Neural progenitor cell (in vitro differentiated cells): Measurements from ENCODE around the gene NR3C2. TPM values are rescaled to one million over a fixed set of nuclear protein-coding genes. Genes with fewer than 3 reads are reported as not detected.

Experiments used
- DNase-seq: peaks from one replicate; pipeline ENCODE4 v3.0.0-alpha.2; 2016; ENCODE audit warnings: low spot score
- H2AFZ ChIP-seq: fragments of 200-600 bp; sonication (generic); replicated peaks from 2 replicates; pipeline ENCODE4 v1.6.1; 2016; ENCODE audit warnings: antibody characterized with exemption
- H3F3A ChIP-seq: fragments of 200-600 bp; sonication (generic); 2 replicates; pipeline ENCODE4 v1.6.1; 2016; ENCODE audit warnings: antibody characterized with exemption, low read depth
- H3K27ac ChIP-seq: fragments of 200-600 bp; sonication (generic); 2 replicates; pipeline ENCODE4 v1.5.1; 2016; ENCODE audit warnings: mild to moderate bottlenecking
- H3K27me3 ChIP-seq: fragments of 200-600 bp; sonication (generic); 2 replicates; pipeline ENCODE4 v1.6.1; 2016; ENCODE audit warnings: mild to moderate bottlenecking, moderate library complexity
- H3K36me3 ChIP-seq: fragments of 200-600 bp; sonication (generic); 2 replicates; pipeline ENCODE4 v1.5.1; 2016
- H3K4me1 ChIP-seq: fragments of 200-600 bp; sonication (generic); 2 replicates; pipeline ENCODE4 v1.6.1; 2016; ENCODE audit warnings: mixed run types
- H3K4me2 ChIP-seq: fragments of 200-600 bp; sonication (generic); 2 replicates; pipeline ENCODE4 v1.6.1; 2016
- H3K4me3 ChIP-seq: fragments of 200-600 bp; sonication (generic); 2 replicates; pipeline ENCODE4 v1.5.1; 2016
- H3K79me2 ChIP-seq: fragments of 200-600 bp; sonication (generic); 2 replicates; pipeline ENCODE4 v1.6.1; 2016; ENCODE audit warnings: low read depth
- H3K9ac ChIP-seq: fragments of 200-600 bp; sonication (generic); 2 replicates; pipeline ENCODE4 v1.6.1; 2016
- H3K9me3 ChIP-seq: fragments of 200-600 bp; sonication (generic); 2 replicates; pipeline ENCODE4 v1.5.1; 2016; ENCODE audit warnings: low read depth
- H4K20me1 ChIP-seq: fragments of 200-600 bp; sonication (generic); 2 replicates; pipeline ENCODE4 v1.6.1; 2016; ENCODE audit warnings: low read depth
- H3K27ac Mint-ChIP-seq: 3 replicates; pipeline ENCODE4 v1.8.0; 2021; ENCODE audit warnings: mixed read lengths
- H3K27me3 Mint-ChIP-seq: 2 replicates; pipeline ENCODE4 v1.8.0; 2022; ENCODE audit warnings: low read depth, mild to moderate bottlenecking, inconsistent platforms, moderate library complexity, mixed read lengths; ENCODE audit not compliant: insufficient read depth
- H3K36me3 Mint-ChIP-seq: 3 replicates; pipeline ENCODE4 v1.8.0; 2021; ENCODE audit warnings: mixed read lengths
- H3K4me1 Mint-ChIP-seq: 3 replicates; pipeline ENCODE4 v1.8.0; 2021; ENCODE audit warnings: mixed read lengths
- H3K4me3 Mint-ChIP-seq: 3 replicates; pipeline ENCODE4 v1.8.0; 2021; ENCODE audit warnings: mild to moderate bottlenecking, moderate library complexity, mixed read lengths
- H3K9me3 Mint-ChIP-seq: 3 replicates; pipeline ENCODE4 v1.8.0; 2020; ENCODE audit warnings: mixed read lengths
- CTCF ChIP-seq: fragments of 200-600 bp; sonication (generic); IDR thresholded peaks from 2 replicates; pipeline ENCODE4 v1.5.1; 2017; ENCODE audit warnings: antibody characterized with exemption, mild to moderate bottlenecking
- EZH2 ChIP-seq: fragments of 200-600 bp; sonication (generic); IDR thresholded peaks from 2 replicates; pipeline ENCODE4 v1.6.1; 2017; ENCODE audit warnings: antibody characterized with exemption, mild to moderate bottlenecking, moderate library complexity
- EZH2phosphoT487 ChIP-seq: fragments of 200-600 bp; sonication (generic); IDR thresholded peaks from 2 replicates; pipeline ENCODE4 v1.6.1; 2017; ENCODE audit warnings: antibody characterized with exemption
- total RNA-seq: library from RNA; depleted of rRNA; stranded (reverse); fragments of >200 nt; gene quantifications from 2 replicates; pipeline ENCODE4 v1.2.3, GENCODE V29; 2015; ENCODE audit warnings: low replicate concordance

NR3C2 gene
- total RNA-seq, 1 donor from 2014 or later = 0.73 TPM

GRCh38 chr4:148222991-148223660 lies 219.1 kb downstream of the NR3C2 start:
- Histone ChIP-seq H3K27me3 (no peaks in the 10 kb centered on the region), H3K27ac (no peak overlapping the region), H3F3A (no peaks in the 10 kb centered on the region), H3K4me2 (no peak overlapping the region), H2AFZ (no peak overlapping the region), H4K20me1 (no peaks in the 10 kb centered on the region), H3K36me3 (no peaks in the 10 kb centered on the region), H3K79me2 (no peaks in the 10 kb centered on the region), H3K4me3 (no peak overlapping the region), H3K4me1 (peaks cover 15% of the 10 kb centered on the region), H3K9ac (no peak overlapping the region), H3K9me3 (no peaks in the 10 kb centered on the region)
- Mint-ChIP-seq H3K27ac (no peak overlapping the region), H3K9me3 (no peaks in the 10 kb centered on the region), H3K36me3 (no peaks in the 10 kb centered on the region), H3K4me1 (no peaks in the 10 kb centered on the region), H3K4me3 (no peak overlapping the region), H3K27me3 (no peaks in the 10 kb centered on the region)
- no peak for DNase-seq
- TF ChIP-seq EZH2phosphoT487 (no peak), CTCF (no peak), EZH2 (no peak)

DNA sequence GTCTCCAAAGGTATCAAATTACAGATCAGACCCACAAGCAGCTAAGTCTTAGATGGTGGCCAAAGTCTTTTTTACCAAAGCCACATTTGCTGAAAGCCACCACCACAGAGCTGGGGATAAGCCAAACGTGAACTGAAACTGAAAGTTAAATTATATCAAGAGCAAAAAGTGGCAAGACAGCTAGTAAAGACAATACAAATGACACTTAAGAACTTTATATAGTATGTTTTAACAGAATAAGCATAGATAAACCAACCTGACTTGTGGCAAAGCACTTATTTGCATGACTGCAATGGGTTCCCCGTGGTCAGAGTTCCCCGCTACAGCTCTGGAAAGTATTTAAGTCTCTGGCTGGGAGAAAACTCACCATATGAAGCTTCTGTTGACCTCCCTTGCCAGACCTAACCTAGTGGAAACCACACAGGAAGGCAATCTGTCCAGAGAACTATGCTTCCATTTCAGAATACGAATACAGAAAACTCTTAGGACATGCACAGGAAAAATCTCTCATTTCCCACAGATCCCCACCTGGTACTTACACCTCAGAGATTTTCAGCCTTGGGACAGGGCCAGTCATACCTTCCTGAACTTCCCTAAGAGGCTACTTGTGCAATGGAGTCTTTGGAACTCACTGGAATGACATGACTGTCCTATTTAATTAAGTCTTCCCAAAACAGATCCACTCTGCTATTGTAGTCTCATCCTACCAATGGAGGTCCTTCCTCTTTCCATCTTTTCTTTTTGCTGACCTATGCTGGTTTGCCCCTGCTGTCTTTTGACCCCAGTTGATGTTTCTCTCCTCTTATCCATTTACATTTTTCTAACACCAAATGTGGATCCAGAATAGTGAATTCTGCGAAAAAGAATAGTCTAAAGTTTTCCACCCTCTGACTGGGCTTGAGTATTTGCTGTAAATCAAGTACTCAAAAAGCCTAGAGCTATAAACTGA lies 225.1 kb downstream of the NR3C2 start:
- H4K20me1 ChIP-seq = no peaks in the 10 kb centered on the region
- no peak overlapping the region for H3K27ac ChIP-seq
- no peak overlapping the region for H3K4me2 ChIP-seq
- H3K27me3 ChIP-seq = no peaks in the 10 kb centered on the region
- TF ChIP-seq CTCF (no peak), EZH2phosphoT487 (no peak), EZH2 (no peak)
- H3K4me1 ChIP-seq = peaks cover 6% of the 10 kb centered on the region
- H3K9me3 Mint-ChIP-seq = no peaks in the 10 kb centered on the region
- no peak overlapping the region for H3K27ac Mint-ChIP-seq
- H3F3A ChIP-seq = no peaks in the 10 kb centered on the region
- no peaks in the 10 kb centered on the region for H3K9me3 ChIP-seq
- H3K27me3 Mint-ChIP-seq = no peaks in the 10 kb centered on the region
- H2AFZ ChIP-seq = no peak overlapping the region
- peaks cover 18% of the 10 kb centered on the region for H3K4me1 Mint-ChIP-seq
- H3K4me3 ChIP-seq = no peak overlapping the region
- H3K9ac ChIP-seq = no peak overlapping the region
- no peaks in the 10 kb centered on the region for H3K36me3 Mint-ChIP-seq
- no peaks in the 10 kb centered on the region for H3K36me3 ChIP-seq
- DNase-seq = no peak
- no peak overlapping the region for H3K4me3 Mint-ChIP-seq
- no peaks in the 10 kb centered on the region for H3K79me2 ChIP-seq

GRCh38 chr4:148216321-148216720 lies 225.9 kb downstream of the NR3C2 start:
- Histone ChIP-seq H3K27me3 (no peaks in the 10 kb centered on the region), H3K36me3 (no peaks in the 10 kb centered on the region), H3K79me2 (no peaks in the 10 kb centered on the region), H3K9me3 (no peaks in the 10 kb centered on the region), H3K4me3 (no peak overlapping the region), H3K9ac (no peak overlapping the region), H3F3A (no peaks in the 10 kb centered on the region), H2AFZ (no peak overlapping the region), H3K4me2 (no peak overlapping the region), H3K27ac (no peak overlapping the region), H4K20me1 (no peaks in the 10 kb centered on the region), H3K4me1 (peaks cover 7% of the 10 kb centered on the region)
- Mint-ChIP-seq H3K4me1 (peaks cover 18% of the 10 kb centered on the region), H3K4me3 (no peak overlapping the region), H3K36me3 (no peaks in the 10 kb centered on the region), H3K27me3 (no peaks in the 10 kb centered on the region), H3K27ac (no peak overlapping the region), H3K9me3 (no peaks in the 10 kb centered on the region)
- DNase-seq = no peak
- no peak for TF ChIP-seq CTCF
- no peak for TF ChIP-seq EZH2phosphoT487
- no peak for TF ChIP-seq EZH2
